Subcutaneous abdominal adipose tissue (tissue), 5 donors: ENCODE measurements around the gene FHOD1.

Source experiments
- H3K27ac ChIP-seq: one replicate; pipeline ENCODE4 v1.7.0; 2013; ENCODE audit warnings: low read depth, mild to moderate bottlenecking, inconsistent platforms, low read length, moderate library complexity
- H3K27me3 ChIP-seq, 5 donors: one replicate each; pipeline ENCODE4 v1.7.0; 2013; ENCODE audit warnings: low read length in 5 of 5, inconsistent platforms in 1 of 5; ENCODE audit not compliant: control insufficient read depth in 5 of 5, insufficient read depth in 4 of 5
- H3K36me3 ChIP-seq, 5 donors: one replicate each; pipeline ENCODE4 v1.7.0; 2013; ENCODE audit warnings: low read length in 5 of 5; ENCODE audit not compliant: control insufficient read depth in 5 of 5, insufficient read depth in 5 of 5
- H3K4me1 ChIP-seq, 5 donors: one replicate each; pipeline ENCODE4 v1.7.0; 2013; ENCODE audit warnings: low read length in 5 of 5, mild to moderate bottlenecking in 3 of 5, moderate library complexity in 1 of 5; ENCODE audit not compliant: control insufficient read depth in 5 of 5, insufficient read depth in 5 of 5
- H3K4me3 ChIP-seq, 5 donors: one replicate each; pipeline ENCODE4 v1.7.0; 2013; ENCODE audit warnings: low read length in 5 of 5, low read depth in 1 of 5
- H3K9ac ChIP-seq, 5 donors: one replicate each; pipeline ENCODE4 v1.7.0; 2013; ENCODE audit warnings: low read length in 5 of 5, mild to moderate bottlenecking in 4 of 5, moderate library complexity in 3 of 5
- H3K9me3 ChIP-seq, 5 donors: one replicate each; pipeline ENCODE4 v1.7.0; 2013; ENCODE audit warnings: low read length in 5 of 5; ENCODE audit not compliant: control insufficient read depth in 5 of 5
- donor health status: healthy.
- donor health status: healthy.
- donor health status: healthy.
- donor health status: healthy.
- donor health status: healthy.

The FHOD1 gene

DNA sequence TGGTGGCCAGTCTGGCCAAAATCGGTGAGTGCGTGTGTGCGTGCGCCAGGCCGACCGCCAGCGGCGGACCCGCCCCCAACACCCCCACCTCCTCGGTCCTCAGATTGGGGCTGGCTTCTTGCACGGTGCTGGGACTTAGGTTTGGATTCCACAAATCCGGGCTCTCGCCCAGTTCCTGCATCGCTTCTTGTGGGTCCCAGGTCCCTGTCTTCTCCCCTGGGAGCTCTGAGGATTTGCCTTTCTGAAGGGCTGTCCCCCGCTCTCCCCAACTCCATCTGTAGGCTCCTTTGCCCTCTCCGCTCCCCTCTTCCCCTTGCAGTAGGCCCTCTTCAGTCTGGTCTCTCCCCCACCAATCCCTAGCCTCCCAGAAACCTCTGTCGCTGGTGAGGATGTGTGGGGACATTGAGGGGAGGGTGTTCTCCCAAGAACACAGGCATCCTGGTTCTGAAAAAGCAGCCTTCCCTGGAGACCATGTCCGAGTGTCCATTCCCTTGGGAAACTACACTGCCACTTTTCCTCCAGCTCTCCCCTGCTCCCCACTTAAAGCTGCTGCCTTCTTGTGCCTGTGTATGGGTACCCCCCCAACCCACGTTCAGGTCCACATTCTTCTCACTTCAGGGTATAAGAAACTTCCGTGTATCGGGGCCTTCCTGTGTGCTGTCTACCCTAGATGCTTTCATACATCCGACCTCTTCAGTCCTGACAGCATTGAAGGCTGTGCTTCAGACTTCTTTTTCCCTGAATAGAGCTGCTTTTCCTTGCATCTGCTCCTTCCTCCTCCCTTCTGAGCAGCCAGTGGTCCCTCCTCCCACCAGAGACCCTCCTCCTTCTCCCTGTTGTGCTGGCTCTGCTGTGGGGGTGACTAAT is 2.1 kb upstream of the FHOD1 start:
- peak overlapping the region in 4 of 5 donors; percentile 29 to 91 (median 55) for H3K4me3 ChIP-seq

GRCh38 chr16:67248401-67249177 is 1.3 kb upstream of the FHOD1 start, which contains the start of gene SLC9A5:
TSS of gene SLC9A5 (plus strand) at chr16:67248979. CDS start at chr16:67249015, 36 bp downstream.
- H3K9ac ChIP-seq = peak within 1 kb of the TSS in 4 of 5 donors; percentile 16 to 62 (median 40)
- H3K9me3 ChIP-seq = no peaks in the 10 kb centered on the region
- peaks cover 24 to 67% (median 62%) of the 10 kb centered on the region in 5 donors for H3K4me1 ChIP-seq
- H3K36me3 ChIP-seq = no peaks in the 10 kb centered on the region
- H3K27me3 ChIP-seq = peaks cover 0 to 8% (median 0%) of the 10 kb centered on the region in 5 donors
- H3K4me3 ChIP-seq = peak within 1 kb of the TSS; percentile 29 to 91 (median 55)
- no peak within 1 kb of the TSS for H3K27ac ChIP-seq

More for the DNA sequence above, 2.1 kb upstream of the FHOD1 start:
- Histone ChIP-seq H3K27me3 (peaks cover 0 to 8% (median 0%) of the 10 kb centered on the region in 5 donors), H3K4me1 (peaks cover 17 to 60% (median 54%) of the 10 kb centered on the region in 5 donors), H3K9me3 (no peaks in the 10 kb centered on the region), H3K9ac (peak overlapping the region in 1 of 5 donors; percentile 53), H3K27ac (no peak overlapping the region), H3K36me3 (no peaks in the 10 kb centered on the region)

DNA sequence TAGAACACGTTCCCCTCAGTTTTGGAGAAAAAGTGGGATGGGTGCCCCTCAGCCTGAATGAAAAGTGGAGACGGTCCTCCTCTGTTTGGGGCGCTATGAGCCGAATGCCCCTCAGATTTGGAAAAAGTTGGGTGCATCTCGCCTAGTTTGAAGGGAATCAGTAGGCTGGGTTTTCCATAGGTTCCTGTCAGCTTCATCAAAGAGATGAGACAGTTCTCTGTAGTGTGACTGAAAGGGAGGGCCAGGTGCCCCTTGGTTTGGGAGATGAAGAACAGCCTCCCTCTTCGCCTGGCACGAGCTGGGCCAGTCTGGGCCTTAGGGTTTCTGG is 756 bp upstream of the FHOD1 start:
- Histone ChIP-seq H3K4me3 (peak overlapping the region; percentile 29 to 91 (median 55)), H3K9ac (peak overlapping the region in 4 of 5 donors; percentile 16 to 62 (median 40)), H3K4me1 (peaks cover 26 to 68% (median 68%) of the 10 kb centered on the region in 5 donors), H3K27me3 (peaks cover 0 to 8% (median 0%) of the 10 kb centered on the region in 5 donors), H3K27ac (no peak overlapping the region), H3K9me3 (no peaks in the 10 kb centered on the region), H3K36me3 (no peaks in the 10 kb centered on the region)

DNA sequence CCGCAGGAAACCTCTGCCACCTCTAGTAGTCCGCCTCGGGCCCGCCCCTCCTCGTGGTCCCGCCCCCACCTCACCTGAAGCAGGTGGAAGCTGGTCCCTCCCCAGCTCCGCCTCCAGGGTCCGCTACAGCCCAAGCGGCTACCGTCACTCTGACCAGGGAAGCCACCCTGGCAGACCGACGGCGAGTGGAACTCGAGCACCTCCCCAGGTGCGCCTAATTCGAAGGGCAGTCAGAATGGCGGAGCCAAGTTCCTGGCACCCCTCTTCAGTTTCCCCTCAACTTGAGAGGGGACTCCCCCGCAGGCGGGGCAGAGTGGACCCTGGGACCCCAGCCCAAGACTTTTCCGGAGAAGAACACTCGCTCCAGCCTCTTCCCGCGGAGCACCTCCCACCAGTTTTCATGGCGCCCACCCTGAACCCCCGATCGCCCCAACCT is 507 bp downstream of the FHOD1 start:
- H3K4me3 ChIP-seq = peak overlapping the region; percentile 62 to 91 (median 85)

GRCh38 chr16:67246081-67246755 is 1.1 kb downstream of the FHOD1 start:
- H3K4me1 ChIP-seq = peaks cover 30 to 79% (median 77%) of the 10 kb centered on the region in 5 donors
- H3K4me3 ChIP-seq = peak overlapping the region; percentile 79 to 91 (median 85)
- peak overlapping the region; percentile 97 for H3K27ac ChIP-seq
- H3K36me3 ChIP-seq = no peaks in the 10 kb centered on the region
- H3K9me3 ChIP-seq = no peaks in the 10 kb centered on the region
- peaks cover 0 to 8% (median 0%) of the 10 kb centered on the region in 5 donors for H3K27me3 ChIP-seq
- peak overlapping the region; percentile 48 to 83 (median 81) for H3K9ac ChIP-seq

More for the DNA sequence above, 507 bp downstream of the FHOD1 start:
- Histone ChIP-seq H3K9me3 (no peaks in the 10 kb centered on the region), H3K27me3 (peaks cover 0 to 8% (median 0%) of the 10 kb centered on the region in 5 donors), H3K36me3 (no peaks in the 10 kb centered on the region), H3K4me1 (peaks cover 28 to 73% (median 71%) of the 10 kb centered on the region in 5 donors), H3K9ac (peak overlapping the region; percentile 48 to 83 (median 81)), H3K27ac (peak overlapping the region; percentile 97)

DNA sequence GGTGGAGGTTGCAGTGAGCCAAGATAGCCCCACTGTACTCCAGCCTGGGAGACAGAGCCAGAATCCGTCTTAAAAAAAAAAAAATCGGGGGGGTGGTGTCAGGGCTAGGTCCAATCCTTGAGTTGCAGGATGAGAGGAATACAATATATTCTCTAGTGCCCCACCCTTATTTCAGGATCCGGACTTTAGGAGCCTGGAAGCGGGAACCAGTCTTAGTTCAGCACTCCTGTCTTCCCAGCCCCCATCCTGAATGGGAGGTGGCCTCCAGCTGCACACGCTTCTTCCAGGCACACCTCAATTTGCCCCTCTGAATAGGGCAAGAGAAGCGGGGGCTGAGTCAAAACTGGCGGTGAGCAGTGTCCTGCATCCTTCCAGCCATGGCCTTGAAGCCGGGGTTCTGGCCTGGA is 1.6 kb downstream of the FHOD1 start:
- H3K27ac ChIP-seq = peak overlapping the region; percentile 97
- H3K9ac ChIP-seq = peak overlapping the region; percentile 26 to 83 (median 81)
- peaks cover 0 to 1% (median 0%) of the 10 kb centered on the region in 5 donors for H3K36me3 ChIP-seq
- H3K9me3 ChIP-seq = no peaks in the 10 kb centered on the region
- H3K4me3 ChIP-seq = peak overlapping the region; percentile 79 to 91 (median 85)
- H3K4me1 ChIP-seq = peaks cover 33 to 84% (median 81%) of the 10 kb centered on the region in 5 donors
- peaks cover 0 to 8% (median 0%) of the 10 kb centered on the region in 5 donors for H3K27me3 ChIP-seq

DNA sequence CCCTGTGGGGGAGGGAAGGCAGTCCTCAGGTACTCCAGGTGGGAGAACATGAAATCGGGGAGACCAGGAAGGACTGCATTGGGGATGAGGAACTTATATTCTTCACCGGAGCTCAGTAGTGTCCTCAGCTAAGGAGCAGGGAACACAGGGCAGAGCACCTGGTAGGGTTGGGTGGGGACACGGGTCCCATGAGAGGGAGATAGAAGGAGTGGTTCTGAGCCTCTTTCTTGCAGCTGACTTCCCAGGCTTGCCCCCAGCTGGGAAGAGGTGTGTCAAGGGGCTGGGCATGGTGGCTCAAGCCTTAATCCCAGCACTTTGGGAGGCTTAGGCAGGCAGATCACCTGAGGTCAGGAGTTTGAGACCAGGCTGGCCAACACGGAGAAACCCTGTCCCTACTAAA is 2.1 kb downstream of the FHOD1 start:
- Histone ChIP-seq H3K27me3 (peaks cover 0 to 8% (median 0%) of the 10 kb centered on the region in 5 donors), H3K4me3 (peak overlapping the region; percentile 79 to 91 (median 85)), H3K9me3 (no peaks in the 10 kb centered on the region), H3K9ac (peak overlapping the region in 4 of 5 donors; percentile 48 to 83 (median 50)), H3K4me1 (peaks cover 37 to 89% (median 86%) of the 10 kb centered on the region in 5 donors), H3K27ac (peak overlapping the region; percentile 97), H3K36me3 (peaks cover 0 to 2% (median 0%) of the 10 kb centered on the region in 5 donors)

DNA sequence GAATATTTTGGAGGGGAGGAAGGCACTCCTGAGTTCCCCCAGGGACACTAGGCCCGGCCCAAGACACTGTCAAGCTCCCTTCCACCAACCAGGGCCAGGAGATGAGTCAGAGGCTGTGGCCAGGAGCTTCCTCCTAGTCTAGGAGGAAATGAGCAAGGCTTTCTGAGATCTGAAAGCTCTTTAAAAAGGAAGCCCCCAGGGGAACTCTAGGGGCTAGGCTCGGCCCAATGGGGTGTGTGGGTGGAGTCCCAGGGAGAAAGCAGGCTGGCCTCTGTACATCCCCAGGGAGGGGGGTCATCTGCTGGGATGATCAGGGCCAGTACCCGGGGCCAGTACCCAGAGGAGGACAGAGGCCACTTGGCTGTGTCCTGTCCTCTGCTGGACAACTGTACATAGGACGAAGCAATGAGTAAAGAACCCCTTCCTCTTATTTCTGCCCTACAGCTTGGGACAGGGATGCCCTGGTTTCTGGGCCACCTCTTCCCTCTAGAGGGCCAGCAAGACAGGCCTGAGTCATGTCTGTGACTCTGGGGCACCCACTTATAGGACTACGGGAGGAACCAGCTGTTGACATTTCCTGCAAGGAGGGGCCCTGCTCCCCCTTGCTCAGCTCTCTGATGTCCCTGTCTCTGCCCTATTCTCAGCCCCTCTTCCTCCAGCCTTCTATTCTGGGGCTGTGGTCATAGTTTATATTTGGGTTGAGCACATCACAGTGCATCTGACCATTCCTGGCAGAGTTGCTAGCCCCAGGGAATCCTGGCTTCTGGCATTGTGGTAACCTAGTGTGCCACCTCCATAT is 2.7 kb downstream of the FHOD1 start:
- Histone ChIP-seq H3K9me3 (no peaks in the 10 kb centered on the region), H3K4me1 (peaks cover 37 to 95% (median 87%) of the 10 kb centered on the region in 5 donors), H3K9ac (peak overlapping the region in 4 of 5 donors; percentile 48 to 75 (median 62)), H3K4me3 (peak overlapping the region in 4 of 5 donors; percentile 29 to 91 (median 80)), H3K36me3 (peaks cover 0 to 6% (median 3%) of the 10 kb centered on the region in 5 donors), H3K27me3 (peaks cover 0 to 4% (median 0%) of the 10 kb centered on the region in 5 donors), H3K27ac (peak overlapping the region; percentile 97)
